K562 (cell line): ENCODE measurements around the gene RSRP1. TPM values are rescaled to one million over a fixed set of nuclear protein-coding genes. Genes with fewer than 3 reads are reported as not detected.

Experiments
- ARID3A ChIP-seq: IDR thresholded peaks from 2 replicates; pipeline ENCODE4 v1.6.1; 2012; ENCODE audit warnings: low read depth, low read length, improper control_type of control experiment, borderline replicate concordance
- CBX2 ChIP-seq: fragments of 200-600 bp; sonication (generic); IDR thresholded peaks from one replicate; pipeline ENCODE4 v1.6.1; 2012; ENCODE audit warnings: mild to moderate bottlenecking, low read length, inconsistent platforms; ENCODE audit not compliant: insufficient read depth, poor library complexity, severe bottlenecking
- HCFC1 ChIP-seq: IDR thresholded peaks from 2 replicates; pipeline ENCODE4 v1.6.1; 2012; ENCODE audit warnings: low read depth, low read length, improper control_type of control experiment
- HDAC8 ChIP-seq: fragments of 450-650 bp; IDR thresholded peaks from 2 replicates; pipeline ENCODE4 v1.6.1; 2016; ENCODE audit warnings: mild to moderate bottlenecking, missing genetic modification characterization, moderate library complexity, missing compliant biosample characterization
- L3MBTL2 ChIP-seq: fragments of 450-650 bp; IDR thresholded peaks from 2 replicates; pipeline ENCODE4 v1.6.1; 2016; ENCODE audit warnings: mild to moderate bottlenecking, moderate library complexity
- MBD2 ChIP-seq: sonication (generic); IDR thresholded peaks from 2 replicates; pipeline ENCODE4 v1.6.1; 2016; ENCODE audit warnings: low read depth, borderline replicate concordance
- SAFB2 ChIP-seq: fragments of 200-400 bp; formaldehyde crosslinking; IDR thresholded peaks from 2 replicates; pipeline ENCODE4 v1.6.1; 2018; ENCODE audit warnings: borderline replicate concordance, low read length, low read depth, moderate library complexity; ENCODE audit not compliant: severe bottlenecking
- SMAD4 ChIP-seq: fragments of 250-450 bp; sonication (Bioruptor Pico); conservative IDR thresholded peaks from 2 replicates; pipeline ENCODE4 v1.8.0; 2021; ENCODE audit warnings: inconsistent platforms, mild to moderate bottlenecking, moderate library complexity
- STAT5B ChIP-seq: fragments of 250-450 bp; sonication (Bioruptor Pico); IDR thresholded peaks from 2 replicates; pipeline ENCODE4 v1.8.0; 2021; ENCODE audit warnings: mild to moderate bottlenecking, inconsistent platforms
- TEAD1 ChIP-seq, 2 experiments: fragments of 450-650 bp in 1 of 2; sonication (generic) in 1 of 2; formaldehyde crosslinking; IDR thresholded peaks; 2 replicates each; pipeline versions ENCODE4 v1.4.0 to v1.8.0; 2020 to 2022; ENCODE audit warnings: mild to moderate bottlenecking in 2 of 2, missing genetic modification reagents in 1 of 2
- ZFP91 ChIP-seq: sonication (generic); formaldehyde crosslinking; IDR thresholded peaks from 2 replicates; pipeline ENCODE4 v1.8.0; 2022; ENCODE audit warnings: mild to moderate bottlenecking, missing genetic modification reagents
- ZNF184 ChIP-seq: sonication (generic); formaldehyde crosslinking; IDR thresholded peaks from 2 replicates; pipeline ENCODE4 v1.5.0; 2020; ENCODE audit warnings: missing genetic modification reagents
- ZNF445 ChIP-seq: fragments of 250-450 bp; sonication (Bioruptor Pico); IDR thresholded peaks from 2 replicates; pipeline ENCODE4 v1.4.0; 2020; ENCODE audit warnings: low read depth, mild to moderate bottlenecking, moderate library complexity
- polyA plus RNA-seq, 8 experiments: library from polyadenylated mRNA; depleted of rRNA in 4 of 8; stranded (reverse) in 5 of 8; unstranded in 3 of 8; fragments of >200 nt; fragmentation: Nextera tagmentation in 2 of 8; fragmentation: Illumina TruSeq in 1 of 8; extraction: Ambion mirVana in 2 of 8; extraction: Trizol in 1 of 8; gene quantifications; 2 replicates each; pipeline versions ENCODE4 v1.2.1 to v1.2.3, GENCODE V29; 2011 to 2014; ENCODE audit warnings: inconsistent platforms in 1 of 8, missing spikeins in 1 of 8
- total RNA-seq, 7 experiments: library from RNA; depleted of rRNA in 6 of 7; stranded (reverse); fragments of >200 nt in 6 of 7; fragmentation: Illumina TruSeq in 2 of 7; extraction: Trizol in 2 of 7; gene quantifications; 2 replicates each; pipeline versions ENCODE4 v1.2.1 to v1.2.3, GENCODE V29; 2011 to 2021; ENCODE audit warnings: low replicate concordance in 1 of 7
- TF ChIP-seq, protein P1 (sequence below): fragments of 250-450 bp; sonication (Bioruptor Pico); IDR thresholded peaks from 2 replicates; pipeline ENCODE4 v1.5.0; 2021; ENCODE audit warnings: mild to moderate bottlenecking, moderate library complexity
- TF ChIP-seq, protein P2 (sequence below): sonication (generic); formaldehyde crosslinking; IDR thresholded peaks from 2 replicates; pipeline ENCODE4 v1.4.0; 2020; ENCODE audit warnings: mild to moderate bottlenecking, missing genetic modification reagents
- TF ChIP-seq, protein P3 (sequence below): fragments of 250-450 bp; sonication (Bioruptor Pico); IDR thresholded peaks from 2 replicates; pipeline ENCODE4 v1.8.0; 2021; ENCODE audit warnings: moderate library complexity, mild to moderate bottlenecking, inconsistent platforms

Gene RSRP1
- total and polyA plus RNA-seq, 9 of the 15 experiments (the other 6 are each of a cell fraction or from before 2014, with no cell fraction given), result 27.2 to 283 (median 146) TPM

DNA sequence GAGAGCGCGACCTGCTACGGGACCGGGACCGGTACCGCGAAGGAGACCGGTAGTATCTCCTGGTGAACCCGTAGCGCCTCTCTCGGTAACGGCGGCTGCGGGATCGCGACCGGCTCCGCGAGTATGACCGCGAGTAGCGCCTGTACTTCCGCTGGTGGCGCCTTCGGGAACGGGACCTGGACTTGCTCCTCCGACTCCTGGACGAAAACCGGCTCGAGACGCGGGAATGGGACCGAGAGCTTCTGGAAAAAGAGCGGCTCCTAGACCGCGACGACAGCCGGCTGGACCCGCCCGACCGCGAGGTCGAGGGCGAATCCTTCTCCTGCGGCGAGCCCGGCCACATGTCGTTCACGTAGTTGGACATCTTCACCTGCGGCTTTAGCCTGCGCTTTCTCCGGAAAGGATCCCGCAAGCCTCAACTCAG lies 642 bp downstream of the RSRP1 start (continued):
- TF ChIP-seq, protein P1, sequence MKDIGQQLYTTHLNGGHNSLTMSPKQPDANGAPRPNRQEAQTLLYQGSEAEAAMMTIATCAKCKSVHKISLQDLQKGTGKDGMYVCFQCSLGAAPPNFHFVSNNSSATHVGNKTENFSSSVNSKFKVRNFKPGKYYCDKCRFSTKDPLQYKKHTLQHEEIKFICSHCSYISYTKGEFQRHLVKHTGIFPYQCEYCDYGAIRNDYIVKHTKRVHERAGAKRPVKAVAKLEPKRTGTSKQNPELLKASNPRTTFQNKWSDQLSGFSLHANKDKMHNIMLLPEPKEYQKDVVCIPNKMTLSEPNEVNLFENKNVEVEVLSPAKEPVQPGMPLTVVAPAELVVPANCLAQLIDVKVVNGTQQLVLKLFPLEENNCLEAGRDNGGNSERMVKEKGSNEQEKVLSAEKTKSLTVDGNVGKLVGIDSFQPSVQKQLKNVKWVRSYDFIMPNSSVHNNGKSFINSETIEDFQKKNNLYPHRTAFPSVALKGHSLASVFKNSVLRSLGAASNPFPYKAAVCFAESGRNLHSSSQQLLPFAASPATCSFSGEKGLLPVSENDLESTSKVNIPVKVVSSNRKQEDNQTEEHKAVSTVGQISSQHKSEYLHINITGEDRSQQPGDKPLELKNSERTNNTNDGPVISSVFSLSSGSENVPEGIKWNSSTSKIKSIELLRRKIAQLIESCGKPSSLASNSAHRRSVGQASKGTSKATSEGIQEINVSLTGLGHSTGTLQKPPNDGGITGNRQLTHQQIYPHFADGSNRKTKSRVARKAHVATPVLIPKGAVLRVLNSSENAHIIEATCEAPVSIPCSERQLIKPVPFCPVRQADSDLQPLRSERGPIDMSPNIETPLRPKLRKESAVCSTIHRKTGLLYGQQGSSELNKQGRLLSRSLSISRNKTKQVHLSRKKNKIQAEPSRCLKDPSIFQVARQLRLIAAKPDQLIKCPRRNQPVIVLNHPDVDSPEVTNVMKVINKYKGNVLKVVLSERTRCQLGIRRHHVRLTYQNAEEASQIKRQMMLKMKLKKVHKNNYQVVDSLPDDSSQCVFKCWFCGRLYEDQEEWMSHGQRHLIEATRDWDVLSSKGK (CRISPR knock-in tag), result no peak
- TF ChIP-seq ARID3A (no peak), TEAD1 (CRISPR knock-in tag; IDR thresholded peaks at IDR 0.05) (0 out of 4 replicates have a peak, but pooled peaks of 1 of the 2 experiments have one; percentile 30), SMAD4 (no peak), ZFP91 (CRISPR knock-in tag) (no peak), L3MBTL2 (no peak), MBD2 (no peak), CBX2 (no peak), SAFB2 (no peak), ZNF445 (no peak), HDAC8 (tag) (no peak), ZNF184 (no peak), HCFC1 (no peak), STAT5B (CRISPR knock-in tag) (no peak)
- TF ChIP-seq, protein P2, sequence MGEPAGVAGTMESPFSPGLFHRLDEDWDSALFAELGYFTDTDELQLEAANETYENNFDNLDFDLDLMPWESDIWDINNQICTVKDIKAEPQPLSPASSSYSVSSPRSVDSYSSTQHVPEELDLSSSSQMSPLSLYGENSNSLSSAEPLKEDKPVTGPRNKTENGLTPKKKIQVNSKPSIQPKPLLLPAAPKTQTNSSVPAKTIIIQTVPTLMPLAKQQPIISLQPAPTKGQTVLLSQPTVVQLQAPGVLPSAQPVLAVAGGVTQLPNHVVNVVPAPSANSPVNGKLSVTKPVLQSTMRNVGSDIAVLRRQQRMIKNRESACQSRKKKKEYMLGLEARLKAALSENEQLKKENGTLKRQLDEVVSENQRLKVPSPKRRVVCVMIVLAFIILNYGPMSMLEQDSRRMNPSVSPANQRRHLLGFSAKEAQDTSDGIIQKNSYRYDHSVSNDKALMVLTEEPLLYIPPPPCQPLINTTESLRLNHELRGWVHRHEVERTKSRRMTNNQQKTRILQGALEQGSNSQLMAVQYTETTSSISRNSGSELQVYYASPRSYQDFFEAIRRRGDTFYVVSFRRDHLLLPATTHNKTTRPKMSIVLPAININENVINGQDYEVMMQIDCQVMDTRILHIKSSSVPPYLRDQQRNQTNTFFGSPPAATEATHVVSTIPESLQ (CRISPR knock-in tag), result no peak; the same call in 1 of the 2 replicates
- TF ChIP-seq, protein P3, sequence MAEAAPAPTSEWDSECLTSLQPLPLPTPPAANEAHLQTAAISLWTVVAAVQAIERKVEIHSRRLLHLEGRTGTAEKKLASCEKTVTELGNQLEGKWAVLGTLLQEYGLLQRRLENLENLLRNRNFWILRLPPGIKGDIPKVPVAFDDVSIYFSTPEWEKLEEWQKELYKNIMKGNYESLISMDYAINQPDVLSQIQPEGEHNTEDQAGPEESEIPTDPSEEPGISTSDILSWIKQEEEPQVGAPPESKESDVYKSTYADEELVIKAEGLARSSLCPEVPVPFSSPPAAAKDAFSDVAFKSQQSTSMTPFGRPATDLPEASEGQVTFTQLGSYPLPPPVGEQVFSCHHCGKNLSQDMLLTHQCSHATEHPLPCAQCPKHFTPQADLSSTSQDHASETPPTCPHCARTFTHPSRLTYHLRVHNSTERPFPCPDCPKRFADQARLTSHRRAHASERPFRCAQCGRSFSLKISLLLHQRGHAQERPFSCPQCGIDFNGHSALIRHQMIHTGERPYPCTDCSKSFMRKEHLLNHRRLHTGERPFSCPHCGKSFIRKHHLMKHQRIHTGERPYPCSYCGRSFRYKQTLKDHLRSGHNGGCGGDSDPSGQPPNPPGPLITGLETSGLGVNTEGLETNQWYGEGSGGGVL (CRISPR knock-in tag), result no peak
